Thymus (tissue), 11 donors: ENCODE results near the gene TESK2. TPM values are rescaled to one million over a fixed set of nuclear protein-coding genes. Genes with fewer than 3 reads are reported as not detected.

ENCODE experiments used
- DNase-seq, 9 donors: peaks; one replicate each; pipeline ENCODE4 v3.0.0-alpha.2; 2013; ENCODE audit warnings: low spot score in 9 of 9, low read depth in 6 of 9, missing footprints in 1 of 9
- H3K27ac ChIP-seq, 2 donors: one replicate each; pipeline ENCODE4 v1.5.1; 2013; ENCODE audit warnings: control low read depth in 1 of 2, low read depth in 1 of 2, low read length in 1 of 2, mild to moderate bottlenecking in 1 of 2, moderate library complexity in 1 of 2
- H3K27me3 ChIP-seq, 2 donors: one replicate each; pipeline ENCODE4 v1.5.1; 2013; ENCODE audit warnings: low read length in 1 of 2; ENCODE audit not compliant: control insufficient read depth in 2 of 2, insufficient read depth in 1 of 2
- H3K36me3 ChIP-seq, 2 donors: one replicate each; pipeline ENCODE4 v1.5.1; 2013; ENCODE audit warnings: low read length in 1 of 2, mild to moderate bottlenecking in 1 of 2, moderate library complexity in 1 of 2; ENCODE audit not compliant: control insufficient read depth in 2 of 2, insufficient read depth in 2 of 2
- H3K4me1 ChIP-seq, 2 donors: one replicate each; pipeline ENCODE4 v1.5.1; 2013; ENCODE audit warnings: low read length in 2 of 2; ENCODE audit not compliant: control insufficient read depth in 2 of 2, insufficient read depth in 2 of 2
- H3K4me3 ChIP-seq, 2 donors: one replicate each; pipeline ENCODE4 v1.5.1; 2013; ENCODE audit warnings: low read length in 2 of 2, control low read depth in 1 of 2, mild to moderate bottlenecking in 1 of 2
- H3K9me3 ChIP-seq, 2 donors: one replicate each; pipeline ENCODE4 v1.5.1; 2013; ENCODE audit warnings: low read length in 1 of 2, mild to moderate bottlenecking in 1 of 2; ENCODE audit not compliant: control insufficient read depth in 2 of 2, insufficient read depth in 1 of 2
- WGBS: extraction: QIAGEN DNeasy Blood & Tissue Kit; methylation state at CpG from one replicate; pipeline ENCODE4 v1.1.7; 2013; 5-methylcytosine and 5-hydroxymethylcytosine counted together
- polyA plus RNA-seq: library from polyadenylated mRNA; stranded (reverse); fragments of 200-250 nt; gene quantifications from one replicate; pipeline ENCODE4 v1.2.3, GENCODE V29; 2013
- total RNA-seq: library from RNA; stranded (reverse); fragments of 120-200 nt; gene quantifications from one replicate; pipeline ENCODE4 v1.2.4, GENCODE V29; 2013
- donor health status: healthy.

TESK2 gene
- total and polyA plus RNA-seq, 2 donors, result 3.9 to 6.6 TPM

- Histone ChIP-seq H3K4me3 (no peak overlapping the region), H3K27ac (no peak overlapping the region), H3K27me3 (no peaks in the 10 kb centered on the region), H3K36me3 (no peaks in the 10 kb centered on the region), H3K9me3 (no peaks in the 10 kb centered on the region), H3K4me1 (no peaks in the 10 kb centered on the region)
- WGBS, result 96% methylated on average over 1 of the region's 1 CpG
- no peak for DNase-seq
These were observed 110.2 kb downstream of the TESK2 start for GRCh38 chr1:45380730-45381129.

GRCh38 chr1:45380125-45380524 lies 110.8 kb downstream of the TESK2 start:
- H3K27me3 ChIP-seq, result no peaks in the 10 kb centered on the region
- WGBS, result 96% methylated on average over 4 of the region's 4 CpGs
- no peaks in the 10 kb centered on the region for H3K36me3 ChIP-seq
- no peaks in the 10 kb centered on the region for H3K9me3 ChIP-seq
- no peak overlapping the region for H3K27ac ChIP-seq
- no peaks in the 10 kb centered on the region for H3K4me1 ChIP-seq
- H3K4me3 ChIP-seq, result no peak overlapping the region
- DNase-seq, result no peak

- no peak overlapping the region for H3K27ac ChIP-seq
- no peaks in the 10 kb centered on the region for H3K4me1 ChIP-seq
- H3K9me3 ChIP-seq, result no peaks in the 10 kb centered on the region
- no peaks in the 10 kb centered on the region for H3K36me3 ChIP-seq
- H3K4me3 ChIP-seq, result no peak overlapping the region
- H3K27me3 ChIP-seq, result no peaks in the 10 kb centered on the region
- DNase-seq, result no peak
- 98% methylated on average over 6 of the region's 6 CpGs for WGBS
These were observed 111.4 kb downstream of the TESK2 start for GRCh38 chr1:45379524-45379923.

GRCh38 chr1:45378184-45378583 lies 112.8 kb downstream of the TESK2 start:
- Histone ChIP-seq H3K27ac (no peak overlapping the region), H3K4me1 (no peaks in the 10 kb centered on the region), H3K4me3 (no peak overlapping the region), H3K36me3 (no peaks in the 10 kb centered on the region), H3K9me3 (no peaks in the 10 kb centered on the region), H3K27me3 (no peaks in the 10 kb centered on the region)
- DNase-seq, result no peak

GRCh38 chr1:45375104-45376090 lies 115.6 kb downstream of the TESK2 start:
- Histone ChIP-seq H3K27me3 (no peaks in the 10 kb centered on the region), H3K27ac (no peak overlapping the region), H3K4me3 (no peak overlapping the region), H3K4me1 (no peaks in the 10 kb centered on the region), H3K36me3 (no peaks in the 10 kb centered on the region), H3K9me3 (no peaks in the 10 kb centered on the region)
- WGBS, result 90% methylated on average over 3 of the region's 3 CpGs
- DNase-seq, result no peak

GRCh38 chr1:45373573-45373972 lies 117.4 kb downstream of the TESK2 start:
- H3K27ac ChIP-seq, result no peak overlapping the region
- no peaks in the 10 kb centered on the region for H3K9me3 ChIP-seq
- DNase-seq, result no peak
- H3K36me3 ChIP-seq, result no peaks in the 10 kb centered on the region
- no peaks in the 10 kb centered on the region for H3K27me3 ChIP-seq
- H3K4me1 ChIP-seq, result no peaks in the 10 kb centered on the region
- H3K4me3 ChIP-seq, result no peak overlapping the region

DNA sequence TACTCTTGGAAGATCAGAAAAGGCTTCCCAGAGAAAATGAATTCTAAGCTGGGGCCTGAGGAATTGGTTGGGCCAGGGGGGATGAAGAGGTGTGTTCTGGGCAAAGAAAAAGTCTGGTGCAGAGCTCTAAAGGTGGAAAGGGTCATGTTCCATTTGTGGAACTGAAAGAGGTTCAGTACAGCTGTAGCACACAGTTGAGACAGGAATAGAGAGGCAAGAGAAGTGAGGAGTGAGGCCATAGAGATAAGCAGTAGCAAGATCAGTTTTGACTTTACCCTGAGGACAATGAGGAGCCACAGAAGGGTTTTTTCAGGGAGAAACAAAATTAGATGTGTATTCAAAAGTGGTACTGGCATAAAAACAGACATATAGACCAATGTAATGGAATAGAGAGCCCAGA lies 120.4 kb downstream of the TESK2 start:
- Histone ChIP-seq H3K4me3 (no peak overlapping the region), H3K27ac (no peak overlapping the region), H3K4me1 (no peaks in the 10 kb centered on the region), H3K9me3 (no peaks in the 10 kb centered on the region), H3K27me3 (no peaks in the 10 kb centered on the region), H3K36me3 (no peaks in the 10 kb centered on the region)
- DNase-seq, result no peak

- Histone ChIP-seq H3K4me1 (peaks cover 0 to 5% of the 10 kb centered on the region in 2 donors), H3K9me3 (no peaks in the 10 kb centered on the region), H3K36me3 (no peaks in the 10 kb centered on the region), H3K4me3 (no peak overlapping the region), H3K27ac (no peak overlapping the region), H3K27me3 (no peaks in the 10 kb centered on the region)
- WGBS, result 93% methylated on average over 6 of the region's 6 CpGs
- no peak for DNase-seq
These were observed 125.9 kb downstream of the TESK2 start for GRCh38 chr1:45365051-45365450.

DNA sequence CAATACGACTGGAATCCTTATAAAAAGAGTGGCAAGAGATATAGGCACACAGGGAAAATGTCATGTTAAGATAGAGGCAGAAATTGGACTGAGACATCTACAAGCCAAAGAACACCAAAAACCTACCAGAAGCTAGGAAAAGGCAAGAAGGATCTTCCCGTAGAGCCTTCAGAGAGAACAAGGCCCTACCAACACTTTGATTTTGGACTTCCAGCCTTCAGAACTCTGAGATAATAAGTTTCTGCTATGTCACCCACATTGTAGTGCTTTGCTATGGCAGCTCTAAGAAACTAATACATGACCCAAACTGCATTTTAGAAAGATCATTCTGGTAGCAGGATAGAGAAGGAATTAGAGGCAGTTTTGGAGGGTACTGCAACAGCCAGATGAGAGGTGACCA lies 126.7 kb downstream of the TESK2 start:
- no peak for DNase-seq
- Histone ChIP-seq H3K9me3 (no peaks in the 10 kb centered on the region), H3K36me3 (no peaks in the 10 kb centered on the region), H3K27ac (no peak overlapping the region), H3K27me3 (no peaks in the 10 kb centered on the region), H3K4me3 (no peak overlapping the region), H3K4me1 (peaks cover 0 to 5% of the 10 kb centered on the region in 2 donors)
- WGBS, result 94% methylated on average over 2 of the region's 2 CpGs
